ENCODE results near the gene HES7. TPM values are rescaled to one million over a fixed set of nuclear protein-coding genes. Genes with fewer than 3 reads are reported as not detected.

HES7 gene
- total RNA-seq, 2 experiments from 2014 or later = 4.0 to 4.9 TPM

DNA sequence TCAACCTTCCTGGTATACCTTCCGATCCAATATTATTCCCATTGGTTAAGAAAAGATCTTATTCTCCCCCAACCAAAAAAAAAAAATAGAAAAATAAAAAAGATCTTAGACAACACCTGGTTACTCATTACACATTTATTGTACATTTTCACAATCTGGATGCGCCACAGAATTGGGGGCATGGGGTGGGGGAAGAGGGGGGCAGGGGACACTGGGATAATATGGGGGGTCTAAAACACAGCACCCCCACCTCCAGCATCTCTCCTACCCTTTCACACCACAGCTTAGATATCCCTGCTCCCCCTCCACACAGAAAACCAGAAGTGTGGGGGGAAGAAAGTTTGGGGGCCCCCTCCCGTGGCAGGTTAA, 35.1 kb upstream of the HES7 start:
- ChIA-PET POLR2A (interaction anchor here (1.0 to 22.8 kb wide), 6 partner anchors 9 to 89 kb away, joined by 3 to 476 read pairs (median 23); partner anchors contain the start of genes ALOXE3 and HES7), CTCF (interaction anchor here (0.8 to 5.2 kb wide), 18 partner anchors 9 to 98 kb away, joined by 3 to 37 read pairs (median 4); partner anchors contain the start of gene AURKB)
- Mint-ChIP-seq H3K27ac (peak overlapping the region; percentile 83), H3K9me3 (no peaks in the 10 kb centered on the region), H3K4me3 (no peak overlapping the region), H3K4me1 (ENCODE audit: low read depth) (peaks cover 59% of the 10 kb centered on the region), H3K27me3 (no peaks in the 10 kb centered on the region), H3K36me3 (ENCODE audit: low read depth) (peaks cover 30% of the 10 kb centered on the region)
- DNase-seq = no peak
- intact Hi-C loops (cut with micrococcal nuclease) = no loop called here
- TF ChIP-seq, protein P1, sequence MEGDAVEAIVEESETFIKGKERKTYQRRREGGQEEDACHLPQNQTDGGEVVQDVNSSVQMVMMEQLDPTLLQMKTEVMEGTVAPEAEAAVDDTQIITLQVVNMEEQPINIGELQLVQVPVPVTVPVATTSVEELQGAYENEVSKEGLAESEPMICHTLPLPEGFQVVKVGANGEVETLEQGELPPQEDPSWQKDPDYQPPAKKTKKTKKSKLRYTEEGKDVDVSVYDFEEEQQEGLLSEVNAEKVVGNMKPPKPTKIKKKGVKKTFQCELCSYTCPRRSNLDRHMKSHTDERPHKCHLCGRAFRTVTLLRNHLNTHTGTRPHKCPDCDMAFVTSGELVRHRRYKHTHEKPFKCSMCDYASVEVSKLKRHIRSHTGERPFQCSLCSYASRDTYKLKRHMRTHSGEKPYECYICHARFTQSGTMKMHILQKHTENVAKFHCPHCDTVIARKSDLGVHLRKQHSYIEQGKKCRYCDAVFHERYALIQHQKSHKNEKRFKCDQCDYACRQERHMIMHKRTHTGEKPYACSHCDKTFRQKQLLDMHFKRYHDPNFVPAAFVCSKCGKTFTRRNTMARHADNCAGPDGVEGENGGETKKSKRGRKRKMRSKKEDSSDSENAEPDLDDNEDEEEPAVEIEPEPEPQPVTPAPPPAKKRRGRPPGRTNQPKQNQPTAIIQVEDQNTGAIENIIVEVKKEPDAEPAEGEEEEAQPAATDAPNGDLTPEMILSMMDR (IDR thresholded peaks at IDR 0.05) = no peak
- no peak for ATAC-seq

DNA sequence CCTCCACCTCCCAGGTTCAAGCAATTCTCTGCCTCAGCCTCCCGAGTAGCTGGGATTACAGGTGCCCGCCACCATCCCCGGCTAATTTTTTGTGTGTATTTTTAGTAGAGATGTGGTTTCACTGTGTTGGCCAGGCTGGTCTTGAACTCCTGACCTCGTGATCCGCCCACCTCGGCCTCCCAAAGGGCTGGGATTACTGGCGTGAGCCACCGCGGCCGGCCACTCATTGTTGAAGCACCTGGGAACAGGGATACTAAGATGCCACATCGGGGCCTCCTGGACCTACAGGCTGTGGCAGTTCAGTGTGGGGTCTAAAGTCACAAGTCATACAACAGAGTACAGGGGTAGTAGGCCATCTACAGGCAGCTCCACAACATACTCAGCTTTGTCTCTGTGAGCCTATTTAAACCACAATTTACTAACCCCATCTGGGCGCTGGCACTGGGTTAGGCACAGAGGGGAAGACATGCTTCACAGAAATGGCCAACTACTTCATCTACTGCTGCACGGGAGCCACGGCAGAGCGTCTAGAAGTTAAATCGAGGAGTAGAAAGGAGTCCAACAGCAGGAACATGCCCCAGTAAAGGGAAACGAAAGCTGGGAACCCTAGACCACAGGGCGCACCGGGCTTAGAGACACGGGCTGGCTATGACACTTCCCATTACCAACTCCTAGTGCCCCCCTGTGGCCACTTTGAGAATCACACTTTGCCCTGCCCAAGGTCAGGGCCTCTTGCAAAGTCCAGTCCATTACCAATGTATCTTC, 34.5 kb upstream of the HES7 start:
- Mint-ChIP-seq H3K27me3 (no peaks in the 10 kb centered on the region), H3K9me3 (no peaks in the 10 kb centered on the region), H3K4me1 (ENCODE audit: low read depth) (peaks cover 57% of the 10 kb centered on the region), H3K4me3 (peak overlapping the region; percentile 1), H3K36me3 (ENCODE audit: low read depth) (peaks cover 30% of the 10 kb centered on the region), H3K27ac (peak overlapping the region; percentile 83)
- peak; percentile 94 for DNase-seq
- ChIA-PET POLR2A (interaction anchor here (0.7 to 22.8 kb wide), 8 partner anchors 9 to 90 kb away, joined by 3 to 476 read pairs (median 14); partner anchors contain the start of genes ALOXE3 and HES7), CTCF (interaction anchor here (0.6 to 5.2 kb wide), 21 partner anchors 9 to 98 kb away, joined by 3 to 37 read pairs (median 4); partner anchors contain the start of gene AURKB)
- TF ChIP-seq, protein P1 (IDR thresholded peaks at IDR 0.05) = peak; percentile 88
- intact Hi-C loops (cut with micrococcal nuclease) = no loop called here
- peak; percentile 21 for ATAC-seq

DNA sequence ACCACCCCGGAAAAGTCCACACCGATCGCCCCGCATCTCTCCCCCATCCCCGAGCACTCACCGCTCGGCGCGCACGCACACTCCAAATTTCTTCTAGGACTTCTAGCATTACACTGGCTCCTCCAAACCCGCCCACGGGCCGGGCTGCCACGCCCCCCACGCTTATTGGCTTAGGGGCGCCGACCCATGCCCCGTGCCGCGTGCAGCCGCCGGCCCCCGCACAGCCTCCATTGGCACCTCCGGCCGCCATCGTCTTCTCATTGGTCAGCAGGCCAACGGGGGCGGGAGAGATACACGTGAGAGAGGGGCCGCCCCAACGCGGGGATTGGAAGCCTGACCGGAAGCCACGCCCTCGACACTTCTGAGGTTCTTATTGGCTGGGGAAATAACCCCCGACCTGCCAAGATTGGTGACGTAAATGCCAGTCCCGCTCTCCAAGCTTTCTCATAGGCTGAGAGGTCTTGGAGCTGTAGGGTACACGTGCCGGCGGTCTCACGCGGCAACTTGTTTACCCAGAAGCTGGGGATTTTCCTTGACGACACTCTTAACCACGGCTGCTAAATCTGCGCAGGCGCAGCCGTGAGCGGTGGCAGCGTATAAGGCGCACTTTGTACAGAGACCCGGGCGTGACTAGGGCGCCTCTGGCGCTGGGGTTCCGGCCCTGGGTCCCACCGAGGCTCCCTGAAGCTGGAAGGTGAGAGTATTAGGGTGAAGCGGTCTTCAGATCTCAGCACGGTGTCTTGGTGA, 32.5 kb upstream of the HES7 start:
- POLR2A ChIA-PET = interaction anchor here (0.6 to 22.8 kb wide), 15 partner anchors 14 to 625 kb away, joined by 3 to 476 read pairs (median 6); partner anchors contain the start of genes ALOXE3, CTC1, HES7 and PFAS
- peak; percentile 100 for DNase-seq
- peaks cover 59% of the 10 kb centered on the region for H3K4me1 Mint-ChIP-seq (ENCODE audit: low read depth)
- CTCF ChIA-PET = interaction anchor here (0.9 to 5.2 kb wide), 16 partner anchors 17 to 94 kb away, joined by 3 to 27 read pairs (median 4); partner anchors contain the start of genes ALOXE3, CTC1 and HES7
- intact Hi-C loops (cut with micrococcal nuclease) = loop anchor here (2.0 kb wide), 1 partner anchor 18 kb away; no protein-coding TSS in a partner anchor
- no peak overlapping the region for H3K27ac Mint-ChIP-seq
- TF ChIP-seq, protein P1 (IDR thresholded peaks at IDR 0.05) = no peak
- H3K27me3 Mint-ChIP-seq = no peaks in the 10 kb centered on the region
- no peak overlapping the region for H3K4me3 Mint-ChIP-seq
- peak; percentile 73 for ATAC-seq
- H3K9me3 Mint-ChIP-seq = no peaks in the 10 kb centered on the region
- H3K36me3 Mint-ChIP-seq (ENCODE audit: low read depth) = peaks cover 31% of the 10 kb centered on the region

DNA sequence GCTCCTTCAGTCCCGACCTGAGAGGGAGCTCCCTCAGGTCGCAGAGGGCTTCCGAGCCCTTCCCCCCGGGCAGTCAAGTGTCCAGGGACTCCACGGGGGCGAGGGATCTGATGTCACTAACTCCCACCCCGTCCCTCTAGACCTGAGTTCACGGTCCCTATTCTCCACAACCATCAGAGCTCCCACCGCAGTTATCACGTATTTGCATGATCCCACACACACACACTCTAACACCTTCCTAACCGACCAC, 32.0 kb upstream of the HES7 start:
- intact Hi-C loops (cut with micrococcal nuclease) = loop anchor here (2.0 kb wide), 1 partner anchor 17 kb away; no protein-coding TSS in a partner anchor
- H3K27me3 Mint-ChIP-seq = no peaks in the 10 kb centered on the region
- H3K27ac Mint-ChIP-seq = no peak overlapping the region
- ChIA-PET CTCF (interaction anchor here (1.0 to 5.2 kb wide), 8 partner anchors 17 to 92 kb away, joined by 3 to 27 read pairs (median 5); partner anchors contain the start of genes ALOXE3, CTC1 and HES7), POLR2A (interaction anchor here (0.6 to 22.8 kb wide), 15 partner anchors 8 to 624 kb away, joined by 3 to 476 read pairs (median 7); partner anchors contain the start of genes ALOXE3, CTC1, HES7 and PFAS)
- no peak overlapping the region for H3K4me3 Mint-ChIP-seq
- peaks cover 26% of the 10 kb centered on the region for H3K36me3 Mint-ChIP-seq (ENCODE audit: low read depth)
- peaks cover 55% of the 10 kb centered on the region for H3K4me1 Mint-ChIP-seq (ENCODE audit: low read depth)
- DNase-seq = no peak
- ATAC-seq = no peak
- TF ChIP-seq, protein P1 (IDR thresholded peaks at IDR 0.05) = no peak
- no peaks in the 10 kb centered on the region for H3K9me3 Mint-ChIP-seq

Data from activated CD8-positive, alpha-beta T cell treated with anti-CD3 and anti-CD28 coated beads for 36 hours (primary cell).